LNCaP clone FGC (cell line): Measurements from ENCODE around the gene WHRN.

Source experiments
- DNase-seq: peaks from one replicate; pipeline ENCODE4 v3.0.0-alpha.2; 2011; ENCODE audit warnings: low read depth
- H3K4me3 ChIP-seq: 2 replicates; pipeline ENCODE4 v1.5.1; 2011; ENCODE audit warnings: mild to moderate bottlenecking, low read depth, low read length, control low read depth
- TF ChIP-seq, protein P1 (sequence below): IDR thresholded peaks from 2 replicates; pipeline ENCODE4 v1.5.1; 2012; ENCODE audit warnings: mild to moderate bottlenecking; ENCODE audit not compliant: control insufficient read depth, insufficient read depth; ENCODE audit errors: extremely low read depth

WHRN gene

DNA sequence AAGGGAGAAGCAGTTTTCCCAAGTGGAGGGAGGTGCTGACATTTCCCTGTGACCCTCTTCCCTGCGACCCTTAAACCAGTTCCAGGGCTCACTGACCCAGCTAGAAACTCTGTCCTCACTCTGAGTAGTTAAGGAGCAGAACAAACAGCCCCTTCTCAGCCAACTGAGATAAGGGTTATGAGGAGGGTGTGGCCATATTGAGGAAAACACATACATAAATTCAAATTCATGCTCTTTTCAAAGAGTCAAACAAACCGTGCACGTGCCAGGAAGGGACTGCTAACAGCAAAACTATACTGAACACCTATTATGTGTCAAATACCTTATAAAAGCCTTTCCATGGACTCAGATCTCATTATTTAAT is 112.5 kb downstream of the WHRN start:
- H3K4me3 ChIP-seq: no peak overlapping the region
- TF ChIP-seq, protein P1, sequence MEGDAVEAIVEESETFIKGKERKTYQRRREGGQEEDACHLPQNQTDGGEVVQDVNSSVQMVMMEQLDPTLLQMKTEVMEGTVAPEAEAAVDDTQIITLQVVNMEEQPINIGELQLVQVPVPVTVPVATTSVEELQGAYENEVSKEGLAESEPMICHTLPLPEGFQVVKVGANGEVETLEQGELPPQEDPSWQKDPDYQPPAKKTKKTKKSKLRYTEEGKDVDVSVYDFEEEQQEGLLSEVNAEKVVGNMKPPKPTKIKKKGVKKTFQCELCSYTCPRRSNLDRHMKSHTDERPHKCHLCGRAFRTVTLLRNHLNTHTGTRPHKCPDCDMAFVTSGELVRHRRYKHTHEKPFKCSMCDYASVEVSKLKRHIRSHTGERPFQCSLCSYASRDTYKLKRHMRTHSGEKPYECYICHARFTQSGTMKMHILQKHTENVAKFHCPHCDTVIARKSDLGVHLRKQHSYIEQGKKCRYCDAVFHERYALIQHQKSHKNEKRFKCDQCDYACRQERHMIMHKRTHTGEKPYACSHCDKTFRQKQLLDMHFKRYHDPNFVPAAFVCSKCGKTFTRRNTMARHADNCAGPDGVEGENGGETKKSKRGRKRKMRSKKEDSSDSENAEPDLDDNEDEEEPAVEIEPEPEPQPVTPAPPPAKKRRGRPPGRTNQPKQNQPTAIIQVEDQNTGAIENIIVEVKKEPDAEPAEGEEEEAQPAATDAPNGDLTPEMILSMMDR: no peak
- DNase-seq: peak; percentile 70

DNA sequence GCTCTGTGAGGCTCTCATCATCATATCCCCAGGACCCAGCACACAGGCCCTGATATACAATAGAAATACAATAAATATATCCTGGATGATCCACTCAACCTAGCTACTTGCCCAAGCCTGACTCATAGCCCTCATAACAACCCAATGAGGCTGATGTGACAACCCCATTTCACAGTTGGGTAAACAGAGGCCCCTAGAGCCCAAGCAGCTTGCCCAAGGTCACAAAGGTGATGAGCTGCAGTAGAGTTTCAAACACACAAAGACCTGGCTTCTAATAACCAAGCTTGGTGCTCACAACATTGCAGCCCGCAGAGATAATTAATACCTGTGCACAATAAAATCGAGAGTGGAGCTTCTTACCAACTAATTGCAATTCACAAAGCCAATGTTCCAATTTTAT is 114.3 kb downstream of the WHRN start:
- DNase-seq: no peak
- TF ChIP-seq, protein P1: no peak
- H3K4me3 ChIP-seq: no peak overlapping the region

DNA sequence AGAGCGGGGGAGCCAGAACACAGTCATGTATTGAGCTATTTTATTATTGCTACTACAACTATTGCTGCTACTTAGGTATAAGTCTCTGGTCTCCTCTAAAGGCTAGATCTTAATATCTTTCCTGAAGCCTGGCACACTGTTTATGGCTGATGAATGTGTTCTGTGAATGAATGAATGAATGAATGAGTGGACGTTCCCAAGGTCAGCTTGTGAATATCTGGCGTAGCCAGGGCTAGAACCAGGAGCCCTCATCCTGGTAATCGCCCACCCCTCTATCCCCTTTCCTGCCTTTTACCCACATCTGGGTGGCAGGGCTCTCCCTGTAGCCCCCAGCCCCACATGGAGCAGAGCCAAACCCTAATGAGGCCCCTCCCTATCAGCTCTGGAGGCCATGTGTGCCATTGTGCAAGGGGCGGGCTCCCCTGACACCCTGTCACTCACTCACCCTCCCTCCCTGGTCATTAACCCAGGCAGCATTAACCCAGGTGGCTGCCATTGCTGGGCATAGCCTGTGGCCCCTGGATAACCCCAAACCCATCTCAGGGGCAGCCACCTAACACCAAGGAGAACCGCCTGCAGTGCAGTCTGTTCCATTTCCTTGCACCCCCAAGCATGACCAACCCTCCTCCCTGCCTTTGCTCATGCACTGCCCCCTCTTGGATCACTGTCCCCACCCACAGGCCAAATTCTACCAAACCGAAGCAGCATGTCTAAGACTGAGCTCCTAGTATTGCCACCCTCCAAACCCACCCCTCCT is 115.5 kb downstream of the WHRN start:
- TF ChIP-seq, protein P1: no peak
- DNase-seq: no peak
- H3K4me3 ChIP-seq: no peak overlapping the region

- no peak overlapping the region for H3K4me3 ChIP-seq
- no peak for DNase-seq
- TF ChIP-seq, protein P1: no peak
These were observed 116.4 kb downstream of the WHRN start for GRCh38 chr9:114388764-114389375.

DNA sequence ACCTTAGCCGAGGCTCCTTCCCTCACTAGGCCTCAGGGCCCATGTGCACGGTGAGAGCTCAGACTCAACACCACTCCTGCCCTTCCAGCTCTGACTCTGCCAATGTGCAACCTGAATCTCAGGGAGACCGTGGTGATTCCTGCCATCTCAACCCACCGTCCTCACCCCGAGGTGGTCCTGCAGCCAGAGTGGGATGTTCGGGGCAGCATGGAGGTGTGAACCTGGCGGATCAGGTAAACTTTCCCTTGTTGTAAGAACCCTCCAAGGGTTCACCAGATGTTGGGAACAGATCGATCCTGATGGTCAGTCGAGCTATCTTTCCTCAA is 117.0 kb downstream of the WHRN start:
- no peak for DNase-seq
- no peak overlapping the region for H3K4me3 ChIP-seq

DNA sequence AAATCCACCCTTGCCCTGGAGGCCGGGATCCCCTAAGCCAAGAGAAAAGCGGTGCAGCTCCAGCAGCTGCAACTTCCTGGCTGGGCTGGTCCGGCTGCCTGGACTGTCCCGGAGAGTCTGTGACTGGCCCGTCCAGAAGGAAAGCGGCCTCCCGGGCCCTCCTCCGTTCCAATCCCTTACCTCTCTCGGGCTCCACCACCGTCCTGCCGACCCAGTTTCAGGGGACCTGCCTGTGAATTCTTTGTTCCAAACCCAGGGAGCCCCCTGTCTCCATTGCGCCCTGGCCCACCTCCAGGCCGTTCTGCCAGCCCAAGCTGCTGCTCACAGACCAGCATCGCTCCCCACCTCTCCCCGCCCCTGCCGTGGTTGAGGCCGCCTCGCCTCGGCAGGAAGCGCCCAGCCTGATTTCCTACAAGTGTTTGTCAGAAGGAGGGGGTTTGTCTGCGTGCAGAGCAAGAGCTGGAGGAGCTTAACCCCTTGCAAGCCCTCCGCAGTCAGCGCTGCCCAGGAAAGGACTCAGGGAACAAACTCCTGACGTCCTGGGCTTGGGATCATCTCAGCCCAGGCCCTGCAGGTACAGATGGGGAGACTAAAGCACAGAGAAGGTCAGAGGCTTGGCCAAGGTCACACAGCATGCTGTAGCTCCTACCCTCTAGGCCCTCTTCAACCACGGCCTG is 117.5 kb downstream of the WHRN start, which contains the start of gene AKNA:
Gene AKNA (minus strand): TSS at position 303 of the 677 bp plus-strand sequence. CDS start 6,649 bp downstream, outside the sequence.
- H3K4me3 ChIP-seq: no peak within 1 kb of the TSS
- no peak for DNase-seq
- TF ChIP-seq, protein P1: no peak

More for the DNA sequence above, 117.0 kb downstream of the WHRN start:
- TF ChIP-seq, protein P1: no peak
